22Rv1 (cell line): ENCODE measurements around the gene TP53I11.

Source experiments
- CTCF ChIP-seq: fragments of 450-650 bp; IDR thresholded peaks from 2 replicates; pipeline ENCODE4 v1.5.1; 2017; ENCODE audit warnings: mild to moderate bottlenecking
- ZFX ChIP-seq: fragments of 450-650 bp; IDR thresholded peaks from 2 replicates; pipeline ENCODE4 v1.6.1; 2017; ENCODE audit warnings: antibody characterized with exemption, borderline replicate concordance

DNA sequence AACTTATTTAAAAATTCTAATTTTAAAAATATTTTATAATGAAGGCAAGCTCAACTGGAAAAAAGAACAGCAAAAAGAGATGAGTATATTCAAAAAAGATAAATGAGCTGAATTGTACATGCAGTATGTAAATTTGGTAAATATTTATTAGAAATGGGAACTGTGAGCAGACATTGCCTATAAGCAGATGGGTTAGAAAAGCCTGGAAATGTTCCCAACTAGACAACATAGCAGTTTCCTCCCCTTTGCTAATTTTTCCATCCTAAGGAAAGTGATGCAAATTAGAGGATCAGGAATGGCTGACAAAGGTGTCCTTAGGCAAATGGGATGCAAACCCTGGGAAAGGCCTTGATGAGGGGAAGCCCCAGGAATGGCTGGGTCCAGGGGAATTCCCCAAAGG lies 37.2 kb downstream of the TP53I11 start:
- TF ChIP-seq CTCF (no peak), ZFX (no peak)
